ENCODE data around the gene HNRNPD.
"Not testable (repeated sequence)": the region's sequence is repeated elsewhere in the genome, so short reads cannot be mapped to it uniquely, and the experiment has no call there.

Gene HNRNPD

GRCh38 chr4:82373816-82374625 is at the start of gene HNRNPD:
Gene HNRNPD, minus strand, starts transcription at chr4:82373991. Its CDS starts 313 bp downstream, at chr4:82373678.
- DNase-seq: peak; percentile 92 to 97

GRCh38 chr4:82422616-82423015 is 48.8 kb upstream of the HNRNPD start:
- DNase-seq: no peak

- no peak for DNase-seq
These were observed 48.2 kb upstream of the HNRNPD start for GRCh38 chr4:82421796-82422560.

GRCh38 chr4:82419451-82419850 is 45.7 kb upstream of the HNRNPD start:
- no peak for DNase-seq

GRCh38 chr4:82415922-82416365 is 42.2 kb upstream of the HNRNPD start:
- DNase-seq: no peak

- not testable (repeated sequence) for DNase-seq
These were observed 41.3 kb upstream of the HNRNPD start for GRCh38 chr4:82415061-82415460.

GRCh38 chr4:82403725-82404124 is 29.9 kb upstream of the HNRNPD start:
- no peak for DNase-seq

- DNase-seq: no peak
These were observed 28.5 kb upstream of the HNRNPD start for GRCh38 chr4:82402196-82402775.

- DNase-seq: no peak
These were observed 27.8 kb upstream of the HNRNPD start for GRCh38 chr4:82401600-82401999.

GRCh38 chr4:82398263-82398662 is 24.5 kb upstream of the HNRNPD start:
- DNase-seq: no peak

- DNase-seq: no peak
These were observed 23.7 kb upstream of the HNRNPD start for GRCh38 chr4:82397527-82397926.

- DNase-seq: no peak
These were observed 21.1 kb upstream of the HNRNPD start for GRCh38 chr4:82394896-82395295.

- DNase-seq: not testable (repeated sequence)
These were observed 16.3 kb upstream of the HNRNPD start for GRCh38 chr4:82390061-82390460.

GRCh38 chr4:82388405-82388804 is 14.6 kb upstream of the HNRNPD start:
- DNase-seq: no peak

- not testable (repeated sequence) for DNase-seq
These were observed 12.5 kb upstream of the HNRNPD start for GRCh38 chr4:82386312-82386711.

GRCh38 chr4:82382751-82383150 is 9.0 kb upstream of the HNRNPD start:
- no peak for DNase-seq

- peak in 1 of 2 donors; percentile 49 for DNase-seq
These were observed 8.0 kb upstream of the HNRNPD start for GRCh38 chr4:82381661-82382296.

GRCh38 chr4:82381235-82381634 is 7.4 kb upstream of the HNRNPD start:
- no peak for DNase-seq

GRCh38 chr4:82380831-82381230 is 7.0 kb upstream of the HNRNPD start:
- DNase-seq: no peak

- no peak for DNase-seq
These were observed 6.6 kb upstream of the HNRNPD start for GRCh38 chr4:82380344-82380743.

GRCh38 chr4:82376109-82376508 is 2.3 kb upstream of the HNRNPD start:
- DNase-seq: no peak

- no peak for DNase-seq
These were observed 340 bp downstream of the HNRNPD start for GRCh38 chr4:82373486-82373815.
